HCT116 (cell line): ENCODE results near the gene XRN2.
A peak's percentile ranks its signal among the peaks of the same experiment; 100 is the strongest.

Source experiments
- ATF3 ChIP-seq: IDR thresholded peaks from 2 replicates; pipeline ENCODE4 v1.6.1; 2012
- CEBPB ChIP-seq: IDR thresholded peaks from 2 replicates; pipeline ENCODE4 v1.6.1; 2012; ENCODE audit warnings: low read depth
- POLR2A ChIP-seq: IDR thresholded peaks from 2 replicates; pipeline ENCODE4 v1.7.0; 2011; ENCODE audit warnings: borderline replicate concordance; ENCODE audit not compliant: insufficient read depth, insufficient read length; ENCODE audit errors: extremely low read depth
- TF ChIP-seq, protein P1 (sequence below), 3 experiments: fragments of 200-600 bp in 1 of 3; sonication (generic) in 1 of 3; IDR thresholded peaks in 2 of 3; conservative IDR thresholded peaks in 1 of 3; 2 replicates each; pipeline ENCODE4 v1.5.1; 2012 to 2017; ENCODE audit warnings: low read depth in 2 of 3, low read length in 2 of 3, antibody characterized with exemption in 1 of 3, borderline replicate concordance in 1 of 3, control low read depth in 1 of 3, mild to moderate bottlenecking in 1 of 3, mixed read lengths in 1 of 3, mixed run types in 1 of 3, moderate library complexity in 1 of 3; ENCODE audit not compliant: insufficient read depth in 1 of 3

DNA sequence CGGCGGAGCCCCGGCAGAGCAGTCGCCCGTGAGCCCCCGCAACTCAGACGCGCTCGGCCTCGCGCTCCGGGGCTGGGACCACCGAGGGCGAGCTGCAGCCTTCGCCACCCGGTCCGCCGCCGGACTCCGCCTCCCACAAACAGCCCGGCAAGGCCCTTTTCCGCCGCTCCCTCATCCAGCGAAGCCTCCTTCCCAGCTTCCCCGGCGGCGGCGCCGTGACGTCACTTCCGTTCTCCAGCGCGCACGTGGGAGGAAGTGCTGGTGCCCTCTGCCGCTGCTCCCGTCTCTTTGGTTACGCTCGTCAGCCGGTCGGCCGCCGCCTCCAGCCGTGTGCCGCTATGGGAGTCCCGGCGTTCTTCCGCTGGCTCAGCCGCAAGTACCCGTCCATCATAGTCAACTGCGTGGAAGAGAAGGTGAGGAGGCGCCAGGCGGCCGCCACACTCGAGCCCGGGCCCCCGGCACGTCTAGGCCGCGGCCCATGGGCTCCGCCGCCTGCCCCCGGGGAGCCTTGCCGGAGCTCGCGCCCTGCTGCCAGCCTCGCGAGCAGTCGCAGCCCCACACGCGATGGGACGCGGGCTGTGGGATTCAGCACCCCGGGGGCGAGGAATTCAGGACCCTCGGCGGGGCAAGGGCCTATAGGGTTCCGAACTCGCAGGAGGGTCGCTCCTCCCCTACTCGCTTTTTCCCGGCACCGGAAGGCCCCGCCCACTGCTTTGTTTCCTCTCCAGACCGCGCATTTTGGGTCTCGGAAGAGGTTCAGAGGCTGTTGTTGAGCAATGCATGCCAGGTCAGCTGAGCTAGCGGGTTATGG, at the start of gene XRN2:
- TF ChIP-seq, protein P1, sequence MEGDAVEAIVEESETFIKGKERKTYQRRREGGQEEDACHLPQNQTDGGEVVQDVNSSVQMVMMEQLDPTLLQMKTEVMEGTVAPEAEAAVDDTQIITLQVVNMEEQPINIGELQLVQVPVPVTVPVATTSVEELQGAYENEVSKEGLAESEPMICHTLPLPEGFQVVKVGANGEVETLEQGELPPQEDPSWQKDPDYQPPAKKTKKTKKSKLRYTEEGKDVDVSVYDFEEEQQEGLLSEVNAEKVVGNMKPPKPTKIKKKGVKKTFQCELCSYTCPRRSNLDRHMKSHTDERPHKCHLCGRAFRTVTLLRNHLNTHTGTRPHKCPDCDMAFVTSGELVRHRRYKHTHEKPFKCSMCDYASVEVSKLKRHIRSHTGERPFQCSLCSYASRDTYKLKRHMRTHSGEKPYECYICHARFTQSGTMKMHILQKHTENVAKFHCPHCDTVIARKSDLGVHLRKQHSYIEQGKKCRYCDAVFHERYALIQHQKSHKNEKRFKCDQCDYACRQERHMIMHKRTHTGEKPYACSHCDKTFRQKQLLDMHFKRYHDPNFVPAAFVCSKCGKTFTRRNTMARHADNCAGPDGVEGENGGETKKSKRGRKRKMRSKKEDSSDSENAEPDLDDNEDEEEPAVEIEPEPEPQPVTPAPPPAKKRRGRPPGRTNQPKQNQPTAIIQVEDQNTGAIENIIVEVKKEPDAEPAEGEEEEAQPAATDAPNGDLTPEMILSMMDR (IDR thresholded peaks at IDR 0.05 in 2 of 3, conservative IDR thresholded peaks at IDR 0.05 in 1 of 3; ENCODE audit: borderline replicate concordance in 1 of 3, insufficient read depth in 1 of 3, low read depth in 2 of 3, low read length in 2 of 3) = no peak
- TF ChIP-seq POLR2A (peak; percentile 64), CEBPB (peak; percentile 85), ATF3 (no peak)
